GM10248 (cell line): ENCODE results near the gene NLGN4X.

Experiments
- CTCF ChIA-PET: fragments of 300-600 bp; sonication (Branson Sonifier 250); formaldehyde crosslinking; extraction: SDS; loops from one replicate; lab custom pipeline; 2021; ENCODE audit warnings: antibody characterized with exemption; lab: Yijun Ruan, JAX
- POLR2A ChIA-PET: fragments of 350-650 bp; sonication (Branson Sonifier 250); formaldehyde crosslinking; extraction: SDS; loops from one replicate; lab custom pipeline; 2020; ENCODE audit warnings: antibody characterized with exemption; lab: Yijun Ruan, JAX
- DNase-seq: peaks from one replicate; pipeline ENCODE4 v3.0.0; 2012; ENCODE audit errors: extremely low spot score
- CTCF ChIP-seq: IDR thresholded peaks from 2 replicates; pipeline ENCODE4 v1.5.1; 2012; ENCODE audit warnings: mild to moderate bottlenecking, low read depth; ENCODE audit errors: extremely low read depth, missing control alignments, control extremely low read depth

The NLGN4X gene

GRCh38 chrX:6227453-6227835 is 1.2 kb downstream of the NLGN4X start:
- no peak for DNase-seq
- POLR2A ChIA-PET = no interaction called here
- CTCF ChIA-PET = no interaction called here
- TF ChIP-seq CTCF = no peak

- no peak for TF ChIP-seq CTCF
- DNase-seq = peak; percentile 9
- CTCF ChIA-PET = no interaction called here
- POLR2A ChIA-PET = no interaction called here
Observed at GRCh38 chrX:6226596-6227452, 1.8 kb downstream of the NLGN4X start.

- POLR2A ChIA-PET = no interaction called here
- no peak for TF ChIP-seq CTCF
- CTCF ChIA-PET = no interaction called here
- DNase-seq = no peak
Observed at GRCh38 chrX:6225911-6226595, 2.6 kb downstream of the NLGN4X start.

GRCh38 chrX:6225288-6225910 is 3.3 kb downstream of the NLGN4X start:
- no peak for TF ChIP-seq CTCF
- POLR2A ChIA-PET = no interaction called here
- DNase-seq = no peak
- CTCF ChIA-PET = no interaction called here

GRCh38 chrX:6223516-6223915 is 5.2 kb downstream of the NLGN4X start:
- ChIA-PET POLR2A (no interaction called here), CTCF (no interaction called here)
- no peak for TF ChIP-seq CTCF
- DNase-seq = no peak

- ChIA-PET POLR2A (no interaction called here), CTCF (no interaction called here)
- no peak for TF ChIP-seq CTCF
Observed at GRCh38 chrX:6210230-6210629, 18.4 kb downstream of the NLGN4X start.

More at GRCh38 chrX:6210230-6210629, 18.4 kb downstream of the NLGN4X start:
- DNase-seq = no peak
